Measurements from ENCODE around the gene FAM118A.

- TF ChIP-seq, protein P1, sequence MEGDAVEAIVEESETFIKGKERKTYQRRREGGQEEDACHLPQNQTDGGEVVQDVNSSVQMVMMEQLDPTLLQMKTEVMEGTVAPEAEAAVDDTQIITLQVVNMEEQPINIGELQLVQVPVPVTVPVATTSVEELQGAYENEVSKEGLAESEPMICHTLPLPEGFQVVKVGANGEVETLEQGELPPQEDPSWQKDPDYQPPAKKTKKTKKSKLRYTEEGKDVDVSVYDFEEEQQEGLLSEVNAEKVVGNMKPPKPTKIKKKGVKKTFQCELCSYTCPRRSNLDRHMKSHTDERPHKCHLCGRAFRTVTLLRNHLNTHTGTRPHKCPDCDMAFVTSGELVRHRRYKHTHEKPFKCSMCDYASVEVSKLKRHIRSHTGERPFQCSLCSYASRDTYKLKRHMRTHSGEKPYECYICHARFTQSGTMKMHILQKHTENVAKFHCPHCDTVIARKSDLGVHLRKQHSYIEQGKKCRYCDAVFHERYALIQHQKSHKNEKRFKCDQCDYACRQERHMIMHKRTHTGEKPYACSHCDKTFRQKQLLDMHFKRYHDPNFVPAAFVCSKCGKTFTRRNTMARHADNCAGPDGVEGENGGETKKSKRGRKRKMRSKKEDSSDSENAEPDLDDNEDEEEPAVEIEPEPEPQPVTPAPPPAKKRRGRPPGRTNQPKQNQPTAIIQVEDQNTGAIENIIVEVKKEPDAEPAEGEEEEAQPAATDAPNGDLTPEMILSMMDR (IDR thresholded peaks at IDR 0.05) = peak; percentile 78 to 92 (median 91)
- TF ChIP-seq POLR2A (IDR thresholded peaks at IDR 0.05) (no peak), EP300 (IDR thresholded peaks at IDR 0.05) (no peak)
Observed at GRCh38 chr22:45268958-45269844, 40.5 kb upstream of the FAM118A start.
